ENCODE measurements around the gene ELL2.
"Not testable (repeated sequence)": the region's sequence is repeated elsewhere in the genome, so short reads cannot be mapped to it uniquely, and the experiment has no call there.

The ELL2 gene

DNA sequence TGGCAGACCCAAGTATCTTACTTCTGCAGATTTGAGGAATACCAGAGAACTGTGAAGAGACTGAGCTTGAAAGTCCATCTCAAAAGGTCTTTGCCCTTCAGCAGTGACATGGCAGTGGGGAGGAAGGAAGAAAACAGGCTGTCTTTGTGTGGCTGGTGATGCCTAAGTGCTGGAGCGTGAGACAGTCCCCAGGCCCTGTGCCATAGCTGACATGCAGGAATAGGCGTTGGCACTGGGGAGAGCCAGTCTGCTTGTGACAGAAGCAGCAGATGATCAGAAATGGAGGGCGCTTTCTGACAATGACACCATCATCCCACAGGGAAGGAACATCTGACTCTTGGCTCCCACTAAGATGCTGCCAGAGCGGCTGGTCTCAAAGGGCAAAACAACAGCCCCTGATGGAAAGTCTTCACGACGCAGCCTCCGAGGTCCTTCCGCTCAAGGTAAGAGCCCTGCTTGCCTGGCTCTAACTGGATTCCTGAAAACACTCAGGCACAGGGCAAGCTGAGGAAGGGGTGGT, 123.6 kb downstream of the ELL2 start:
- DNase-seq (ENCODE audit: low read depth in 2 of 2) = no peak

GRCh38 chr5:95837492-95837891, 124.2 kb downstream of the ELL2 start:
- no peak for DNase-seq (ENCODE audit: low read depth in 2 of 2)

DNA sequence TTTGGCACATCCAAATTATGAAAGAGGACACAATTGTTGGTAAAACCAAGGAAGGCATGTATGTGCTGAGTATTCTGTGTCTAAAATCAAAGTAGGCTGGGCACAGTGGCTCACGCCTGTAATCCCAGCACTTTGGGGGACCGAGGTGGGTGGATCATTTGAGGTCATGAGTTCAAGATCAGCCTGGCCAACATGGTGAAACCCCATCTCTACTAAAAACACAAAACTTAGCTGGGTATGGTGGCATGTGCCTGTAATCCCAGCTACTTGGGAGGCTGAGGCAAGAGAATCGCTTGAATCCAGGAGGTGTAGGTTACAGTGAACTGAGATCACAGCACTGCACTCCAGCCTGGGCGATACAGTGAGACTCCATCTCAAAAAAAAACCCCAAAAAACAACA, 124.7 kb downstream of the ELL2 start:
- not testable (repeated sequence) for DNase-seq (ENCODE audit: low read depth in 2 of 2)

- DNase-seq (ENCODE audit: low read depth in 2 of 2) = no peak
Observed at GRCh38 chr5:95836544-95836943, 125.1 kb downstream of the ELL2 start.

DNA sequence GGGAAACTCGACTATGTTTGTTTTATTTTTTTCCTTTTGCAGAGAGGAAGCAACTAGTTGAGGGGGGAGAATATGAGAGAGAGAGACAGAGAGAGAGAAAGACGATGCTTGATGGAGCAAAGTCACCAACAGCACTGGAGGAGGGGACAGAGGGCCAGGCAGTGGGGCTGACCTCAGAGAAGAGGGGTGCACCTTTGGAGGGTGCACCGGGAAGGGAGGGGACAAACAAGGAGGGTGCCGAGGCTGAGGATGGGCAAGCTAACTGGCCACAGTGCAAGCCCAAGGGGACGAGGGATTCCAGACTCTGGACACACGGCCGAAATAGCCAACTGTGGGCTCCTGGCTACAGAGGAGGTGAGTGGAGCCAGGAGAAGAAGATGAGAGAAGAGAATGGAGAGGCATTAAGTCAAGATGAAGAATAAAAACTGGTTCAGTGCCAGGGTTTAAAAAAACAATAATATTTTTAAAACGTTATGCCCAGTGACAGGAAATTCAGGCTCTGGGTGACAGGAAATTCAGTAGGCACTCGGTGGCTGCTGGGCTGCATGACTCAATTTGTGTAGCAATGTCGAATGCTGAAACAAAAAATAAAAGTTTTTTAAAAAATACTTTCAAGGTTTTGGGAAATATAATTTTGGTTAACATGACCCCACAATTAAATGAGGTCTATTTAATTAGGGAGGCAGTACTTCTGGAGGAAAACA, 125.8 kb downstream of the ELL2 start:
- DNase-seq (ENCODE audit: low read depth in 2 of 2) = no peak

Measured in stimulated activated CD8-positive, alpha-beta memory T cell treated with anti-CD3 and anti-CD28 coated beads, Interleukin-7, amount 100 ng/mL, for 4 hours (primary cell).